Suprapubic skin (tissue), 4 donors: ENCODE measurements around the gene CCM2.

Source experiments
- EP300 ChIP-seq: sonication (generic); formaldehyde crosslinking; IDR thresholded peaks from one replicate; pipeline ENCODE4 v1.6.1; 2017; ENCODE audit warnings: antibody characterized with exemption
- POLR2A ChIP-seq, 2 donors: fragments of 450-650 bp; IDR thresholded peaks; one replicate each; pipeline ENCODE4 v1.6.1; 2017; ENCODE audit warnings: antibody characterized with exemption in 2 of 2, mild to moderate bottlenecking in 2 of 2, moderate library complexity in 2 of 2
- POLR2AphosphoS5 ChIP-seq, 3 donors: sonication (generic); formaldehyde crosslinking; IDR thresholded peaks; one replicate each; pipeline ENCODE4 v1.6.1; 2017; ENCODE audit warnings: antibody characterized with exemption in 3 of 3
- TF ChIP-seq, protein P1 (sequence below), 2 donors: fragments of 200-600 bp in 1 of 2; fragments of 450-650 bp in 1 of 2; sonication (generic) in 1 of 2; IDR thresholded peaks; one replicate each; pipeline ENCODE4 v1.5.1; 2016 to 2019; ENCODE audit warnings: antibody characterized with exemption in 2 of 2, mild to moderate bottlenecking in 1 of 2, moderate library complexity in 1 of 2

DNA sequence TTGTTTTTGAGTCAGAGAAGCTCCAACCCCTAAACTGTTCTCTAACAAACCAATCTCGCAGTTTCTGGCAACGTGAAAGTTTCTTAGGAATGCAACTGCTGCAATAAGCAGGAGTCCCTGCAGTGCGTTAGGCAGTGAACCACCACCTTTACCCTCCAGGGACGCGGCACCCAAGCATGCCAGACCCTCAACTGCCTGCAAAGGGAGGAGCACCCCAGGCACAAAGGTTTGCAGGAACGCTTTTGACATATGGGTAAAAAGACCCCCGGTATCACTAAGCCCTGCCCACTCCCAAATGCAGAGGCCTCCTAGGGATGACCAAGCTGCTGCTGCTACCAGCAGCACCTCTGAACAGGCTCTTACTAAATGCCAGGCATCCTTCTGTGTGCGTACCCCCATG, 106.8 kb downstream of the CCM2 start:
- no peak for TF ChIP-seq POLR2A (IDR thresholded peaks at IDR 0.05)
- TF ChIP-seq, protein P1, sequence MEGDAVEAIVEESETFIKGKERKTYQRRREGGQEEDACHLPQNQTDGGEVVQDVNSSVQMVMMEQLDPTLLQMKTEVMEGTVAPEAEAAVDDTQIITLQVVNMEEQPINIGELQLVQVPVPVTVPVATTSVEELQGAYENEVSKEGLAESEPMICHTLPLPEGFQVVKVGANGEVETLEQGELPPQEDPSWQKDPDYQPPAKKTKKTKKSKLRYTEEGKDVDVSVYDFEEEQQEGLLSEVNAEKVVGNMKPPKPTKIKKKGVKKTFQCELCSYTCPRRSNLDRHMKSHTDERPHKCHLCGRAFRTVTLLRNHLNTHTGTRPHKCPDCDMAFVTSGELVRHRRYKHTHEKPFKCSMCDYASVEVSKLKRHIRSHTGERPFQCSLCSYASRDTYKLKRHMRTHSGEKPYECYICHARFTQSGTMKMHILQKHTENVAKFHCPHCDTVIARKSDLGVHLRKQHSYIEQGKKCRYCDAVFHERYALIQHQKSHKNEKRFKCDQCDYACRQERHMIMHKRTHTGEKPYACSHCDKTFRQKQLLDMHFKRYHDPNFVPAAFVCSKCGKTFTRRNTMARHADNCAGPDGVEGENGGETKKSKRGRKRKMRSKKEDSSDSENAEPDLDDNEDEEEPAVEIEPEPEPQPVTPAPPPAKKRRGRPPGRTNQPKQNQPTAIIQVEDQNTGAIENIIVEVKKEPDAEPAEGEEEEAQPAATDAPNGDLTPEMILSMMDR (IDR thresholded peaks at IDR 0.05), result no peak
- TF ChIP-seq POLR2AphosphoS5 (IDR thresholded peaks at IDR 0.05), result no peak
- TF ChIP-seq EP300, result no peak
